ENCODE results near the gene AGPAT4.

DNA sequence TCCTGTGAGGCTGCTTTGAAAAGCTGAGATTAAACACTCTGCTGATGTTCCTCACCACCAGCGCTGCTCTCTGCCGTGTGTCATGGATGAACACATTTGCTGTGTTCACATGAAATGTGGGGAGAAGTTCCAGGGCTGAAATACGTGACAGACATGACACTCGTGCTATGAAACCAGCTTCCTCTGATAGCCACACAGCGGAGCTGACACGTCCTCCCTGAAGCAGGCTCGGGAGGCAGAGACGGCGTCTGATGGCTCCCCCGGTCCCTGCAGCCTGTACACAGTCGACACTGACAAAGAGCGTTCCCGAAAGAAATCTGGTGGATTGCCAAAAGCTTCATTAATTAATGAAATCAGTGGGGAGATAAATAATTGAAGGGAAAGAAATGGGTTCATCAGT is 17.5 kb downstream of the AGPAT4 start:
- TF ChIP-seq, protein P1, sequence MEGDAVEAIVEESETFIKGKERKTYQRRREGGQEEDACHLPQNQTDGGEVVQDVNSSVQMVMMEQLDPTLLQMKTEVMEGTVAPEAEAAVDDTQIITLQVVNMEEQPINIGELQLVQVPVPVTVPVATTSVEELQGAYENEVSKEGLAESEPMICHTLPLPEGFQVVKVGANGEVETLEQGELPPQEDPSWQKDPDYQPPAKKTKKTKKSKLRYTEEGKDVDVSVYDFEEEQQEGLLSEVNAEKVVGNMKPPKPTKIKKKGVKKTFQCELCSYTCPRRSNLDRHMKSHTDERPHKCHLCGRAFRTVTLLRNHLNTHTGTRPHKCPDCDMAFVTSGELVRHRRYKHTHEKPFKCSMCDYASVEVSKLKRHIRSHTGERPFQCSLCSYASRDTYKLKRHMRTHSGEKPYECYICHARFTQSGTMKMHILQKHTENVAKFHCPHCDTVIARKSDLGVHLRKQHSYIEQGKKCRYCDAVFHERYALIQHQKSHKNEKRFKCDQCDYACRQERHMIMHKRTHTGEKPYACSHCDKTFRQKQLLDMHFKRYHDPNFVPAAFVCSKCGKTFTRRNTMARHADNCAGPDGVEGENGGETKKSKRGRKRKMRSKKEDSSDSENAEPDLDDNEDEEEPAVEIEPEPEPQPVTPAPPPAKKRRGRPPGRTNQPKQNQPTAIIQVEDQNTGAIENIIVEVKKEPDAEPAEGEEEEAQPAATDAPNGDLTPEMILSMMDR (IDR thresholded peaks at IDR 0.05): no peak
- no peak for TF ChIP-seq POLR2A (IDR thresholded peaks at IDR 0.05)
